GM19395 (cell line): ENCODE measurements around the gene RAMP1.

Experiments
- ATAC-seq: cut with Tn5 transposase; IDR thresholded peaks from one replicate; pipeline ENCODE4 v1.9.1; 2021; ENCODE audit warnings: mild to moderate bottlenecking, moderate library complexity; ENCODE audit not compliant: unreplicated experiment

RAMP1 gene

GRCh38 chr2:237876061-237876526 lies 16.7 kb downstream of the RAMP1 start:
- no peak for ATAC-seq

- no peak for ATAC-seq
Observed at GRCh38 chr2:237876532-237876931, 17.1 kb downstream of the RAMP1 start.

GRCh38 chr2:237876951-237877491 lies 17.6 kb downstream of the RAMP1 start:
- no peak for ATAC-seq

- no peak for ATAC-seq
Observed at GRCh38 chr2:237877576-237878307, 18.3 kb downstream of the RAMP1 start.

- no peak for ATAC-seq
Observed at GRCh38 chr2:237878321-237879057, 19.1 kb downstream of the RAMP1 start.

- no peak for ATAC-seq
Observed at GRCh38 chr2:237879058-237879430, 19.6 kb downstream of the RAMP1 start.

- no peak for ATAC-seq
Observed at GRCh38 chr2:237879991-237880560, 20.7 kb downstream of the RAMP1 start.

GRCh38 chr2:237882510-237883481 lies 23.4 kb downstream of the RAMP1 start:
- ATAC-seq = no peak

GRCh38 chr2:237883951-237884446 lies 24.6 kb downstream of the RAMP1 start:
- ATAC-seq = no peak

- no peak for ATAC-seq
Observed at GRCh38 chr2:237884681-237885080, 25.3 kb downstream of the RAMP1 start.

GRCh38 chr2:237885111-237885930 lies 25.9 kb downstream of the RAMP1 start:
- ATAC-seq = no peak

GRCh38 chr2:237885931-237886684 lies 26.7 kb downstream of the RAMP1 start:
- ATAC-seq = no peak

GRCh38 chr2:237886685-237887481 lies 27.5 kb downstream of the RAMP1 start:
- ATAC-seq = no peak

GRCh38 chr2:237888389-237888788 lies 29.0 kb downstream of the RAMP1 start:
- ATAC-seq = no peak

GRCh38 chr2:237889016-237889415 lies 29.6 kb downstream of the RAMP1 start:
- no peak for ATAC-seq

- no peak for ATAC-seq
Observed at GRCh38 chr2:237889811-237890210, 30.4 kb downstream of the RAMP1 start.

- ATAC-seq = no peak
Observed at GRCh38 chr2:237892478-237892877, 33.1 kb downstream of the RAMP1 start.
